ENCODE results near the gene GNPTG.

Gene GNPTG

DNA sequence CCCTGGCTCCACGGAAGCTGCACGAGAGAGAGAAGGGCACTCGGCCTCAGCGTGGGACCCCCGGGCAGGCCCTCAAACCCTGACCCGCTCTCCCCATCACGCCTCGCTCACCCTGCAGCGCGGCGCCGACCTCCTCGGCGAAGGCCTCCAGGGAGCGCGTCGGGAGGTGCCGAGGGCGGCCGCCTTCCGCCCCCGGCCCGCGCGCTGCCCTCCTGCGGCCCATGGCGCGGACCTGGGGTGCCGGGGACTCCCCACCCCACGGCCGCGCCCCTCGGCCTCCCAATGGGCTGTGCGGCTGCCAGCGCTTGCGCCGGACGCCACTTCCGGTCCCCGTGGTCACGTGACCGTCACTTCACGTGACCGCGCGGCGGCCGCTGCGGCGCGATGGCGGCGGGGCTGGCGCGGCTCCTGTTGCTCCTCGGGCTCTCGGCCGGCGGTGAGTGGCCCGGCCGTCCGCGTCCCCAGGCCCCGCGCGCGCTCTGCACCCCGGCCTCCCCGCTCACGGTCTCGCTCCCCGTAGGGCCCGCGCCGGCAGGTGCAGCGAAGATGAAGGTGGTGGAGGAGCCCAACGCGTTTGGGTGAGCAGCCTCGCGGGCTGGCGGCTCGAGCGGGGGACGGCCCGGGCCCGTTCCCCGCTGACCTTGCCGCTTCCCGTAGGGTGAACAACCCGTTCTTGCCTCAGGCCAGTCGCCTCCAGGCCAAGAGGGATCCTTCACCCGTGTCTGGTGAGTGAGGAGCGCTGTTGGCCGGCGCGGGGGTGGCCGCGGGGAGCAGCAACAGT is at the start of gene GNPTG, which contains the start of gene TSR3:
GNPTG (plus strand) TSS at position 350 of the 781 bp plus-strand sequence; CDS start at position 385, 35 bp downstream.
TSR3 (minus strand) TSS at position 297 of the 781 bp plus-strand sequence; CDS start at position 223, 74 bp downstream.
- H3K27me3 ChIP-seq (ENCODE audit: control insufficient read depth in 1 of 2, insufficient read depth in 2 of 2, low read length in 2 of 2), result no peaks in the 10 kb centered on the region
- no peaks in the 10 kb centered on the region for H3K9me3 ChIP-seq (ENCODE audit: control insufficient read depth in 2 of 2, low read length in 2 of 2)
- peaks cover 34% of the 10 kb centered on the region for H3K4me1 ChIP-seq (ENCODE audit: control insufficient read depth, insufficient read depth, low read length)
- H3K36me3 ChIP-seq (ENCODE audit: control insufficient read depth in 2 of 2, insufficient read depth in 2 of 2, low read length in 2 of 2), result peaks cover 3 to 10% of the 10 kb centered on the region in 2 donors
- H3K4me3 ChIP-seq (ENCODE audit: low read length in 2 of 2), result peak within 1 kb of the TSS; percentile 91 to 94
- peak within 1 kb of the TSS; percentile 76 to 82 for H3K9ac ChIP-seq (ENCODE audit: low read length in 2 of 2)
- no peak within 1 kb of the TSS for H3K27ac ChIP-seq (ENCODE audit: low read length)

- Histone ChIP-seq H3K27me3 (ENCODE audit: control insufficient read depth in 1 of 2, insufficient read depth in 2 of 2, low read length in 2 of 2) (peaks cover 11 to 17% of the 10 kb centered on the region in 2 donors), H3K4me3 (ENCODE audit: low read length in 2 of 2) (no peak overlapping the region), H3K4me1 (ENCODE audit: control insufficient read depth, insufficient read depth, low read length) (peaks cover 9% of the 10 kb centered on the region), H3K9ac (ENCODE audit: low read length in 2 of 2) (no peak overlapping the region), H3K27ac (ENCODE audit: low read length) (no peak overlapping the region), H3K36me3 (ENCODE audit: control insufficient read depth in 2 of 2, insufficient read depth in 2 of 2, low read length in 2 of 2) (no peaks in the 10 kb centered on the region), H3K9me3 (ENCODE audit: control insufficient read depth in 2 of 2, low read length in 2 of 2) (no peaks in the 10 kb centered on the region)
Observed at GRCh38 chr16:1305823-1306222, 45.9 kb upstream of the GNPTG start.

DNA sequence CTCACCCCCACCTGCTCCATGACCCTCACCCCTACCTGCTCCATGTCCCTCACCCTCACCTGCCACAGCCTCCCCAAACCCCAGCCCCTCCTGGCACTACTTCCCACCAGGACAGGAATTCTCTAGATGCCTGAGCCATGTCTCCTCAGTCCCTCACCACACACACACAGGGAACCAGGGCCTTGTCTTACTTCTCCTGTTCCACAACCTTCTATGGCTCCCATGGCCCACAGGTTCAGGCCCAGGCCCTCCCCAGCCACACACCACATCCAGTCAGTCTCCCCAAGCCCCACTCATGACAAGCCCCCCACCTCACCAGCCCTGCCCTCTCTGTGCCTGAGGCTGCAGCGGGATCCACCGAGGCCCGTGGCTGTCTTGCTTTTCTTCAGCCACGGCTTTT is 45.4 kb upstream of the GNPTG start:
- Histone ChIP-seq H3K9me3 (ENCODE audit: control insufficient read depth in 2 of 2, low read length in 2 of 2) (no peaks in the 10 kb centered on the region), H3K27ac (ENCODE audit: low read length) (no peak overlapping the region), H3K9ac (ENCODE audit: low read length in 2 of 2) (no peak overlapping the region), H3K36me3 (ENCODE audit: control insufficient read depth in 2 of 2, insufficient read depth in 2 of 2, low read length in 2 of 2) (no peaks in the 10 kb centered on the region), H3K4me3 (ENCODE audit: low read length in 2 of 2) (no peak overlapping the region), H3K4me1 (ENCODE audit: control insufficient read depth, insufficient read depth, low read length) (peaks cover 9% of the 10 kb centered on the region), H3K27me3 (ENCODE audit: control insufficient read depth in 1 of 2, insufficient read depth in 2 of 2, low read length in 2 of 2) (peaks cover 8 to 12% of the 10 kb centered on the region in 2 donors)

GRCh38 chr16:1308036-1308976 is 43.4 kb upstream of the GNPTG start:
- H3K27me3 ChIP-seq (ENCODE audit: control insufficient read depth in 1 of 2, insufficient read depth in 2 of 2, low read length in 2 of 2), result peaks cover 3 to 7% of the 10 kb centered on the region in 2 donors
- peak overlapping the region; percentile 47 to 51 for H3K9ac ChIP-seq (ENCODE audit: low read length in 2 of 2)
- no peaks in the 10 kb centered on the region for H3K9me3 ChIP-seq (ENCODE audit: control insufficient read depth in 2 of 2, low read length in 2 of 2)
- H3K36me3 ChIP-seq (ENCODE audit: control insufficient read depth in 2 of 2, insufficient read depth in 2 of 2, low read length in 2 of 2), result peaks cover 0 to 4% of the 10 kb centered on the region in 2 donors
- H3K27ac ChIP-seq (ENCODE audit: low read length), result peak overlapping the region; percentile 92
- peaks cover 29% of the 10 kb centered on the region for H3K4me1 ChIP-seq (ENCODE audit: control insufficient read depth, insufficient read depth, low read length)
- peak overlapping the region; percentile 62 to 77 for H3K4me3 ChIP-seq (ENCODE audit: low read length in 2 of 2)

GRCh38 chr16:1308977-1309885 is 42.5 kb upstream of the GNPTG start, which contains the start of gene UBE2I:
Gene UBE2I, plus strand, starts transcription at chr16:1309636. Its CDS starts 4,395 bp downstream, at chr16:1314031.
- peaks cover 4 to 7% of the 10 kb centered on the region in 2 donors for H3K36me3 ChIP-seq (ENCODE audit: control insufficient read depth in 2 of 2, insufficient read depth in 2 of 2, low read length in 2 of 2)
- H3K9me3 ChIP-seq (ENCODE audit: control insufficient read depth in 2 of 2, low read length in 2 of 2), result no peaks in the 10 kb centered on the region
- peaks cover under 1% of the 10 kb centered on the region in 2 donors for H3K27me3 ChIP-seq (ENCODE audit: control insufficient read depth in 1 of 2, insufficient read depth in 2 of 2, low read length in 2 of 2)
- H3K27ac ChIP-seq (ENCODE audit: low read length), result peak within 1 kb of the TSS; percentile 92
- H3K4me1 ChIP-seq (ENCODE audit: control insufficient read depth, insufficient read depth, low read length), result peaks cover 35% of the 10 kb centered on the region
- H3K4me3 ChIP-seq (ENCODE audit: low read length in 2 of 2), result peak within 1 kb of the TSS; percentile 78 to 88
- H3K9ac ChIP-seq (ENCODE audit: low read length in 2 of 2), result peak within 1 kb of the TSS; percentile 84 to 99

- H3K27ac ChIP-seq (ENCODE audit: low read length), result no peak overlapping the region
- H3K4me3 ChIP-seq (ENCODE audit: low read length in 2 of 2), result peak overlapping the region; percentile 78 to 88
- peak overlapping the region; percentile 74 to 77 for H3K9ac ChIP-seq (ENCODE audit: low read length in 2 of 2)
- H3K4me1 ChIP-seq (ENCODE audit: control insufficient read depth, insufficient read depth, low read length), result peaks cover 35% of the 10 kb centered on the region
- no peaks in the 10 kb centered on the region for H3K27me3 ChIP-seq (ENCODE audit: control insufficient read depth in 1 of 2, insufficient read depth in 2 of 2, low read length in 2 of 2)
- peaks cover 6 to 14% of the 10 kb centered on the region in 2 donors for H3K36me3 ChIP-seq (ENCODE audit: control insufficient read depth in 2 of 2, insufficient read depth in 2 of 2, low read length in 2 of 2)
- H3K9me3 ChIP-seq (ENCODE audit: control insufficient read depth in 2 of 2, low read length in 2 of 2), result no peaks in the 10 kb centered on the region
Observed at GRCh38 chr16:1309888-1310831, 41.6 kb upstream of the GNPTG start.

DNA sequence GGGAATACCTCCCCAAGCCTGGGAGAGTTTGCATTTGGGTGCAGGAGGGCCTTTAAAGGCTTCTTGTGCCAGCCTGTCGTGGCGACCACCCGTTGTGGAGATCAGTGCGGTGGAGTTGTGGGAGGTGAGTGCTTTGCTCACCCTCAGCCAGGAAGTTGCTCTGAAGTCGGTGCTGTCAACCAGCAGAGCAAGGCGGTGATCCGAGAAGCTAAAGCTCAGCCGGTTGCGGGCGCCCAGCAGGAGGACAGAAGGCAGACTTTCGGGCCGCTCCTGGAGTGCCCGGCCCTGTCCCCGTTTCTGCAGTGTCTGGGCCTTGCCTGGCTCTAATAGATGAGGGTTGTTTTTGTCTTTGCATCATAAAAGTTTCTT is 40.9 kb upstream of the GNPTG start:
- Histone ChIP-seq H3K9ac (ENCODE audit: low read length in 2 of 2) (peak overlapping the region; percentile 74 to 77), H3K36me3 (ENCODE audit: control insufficient read depth in 2 of 2, insufficient read depth in 2 of 2, low read length in 2 of 2) (peaks cover 12 to 18% of the 10 kb centered on the region in 2 donors), H3K4me1 (ENCODE audit: control insufficient read depth, insufficient read depth, low read length) (peaks cover 35% of the 10 kb centered on the region), H3K27ac (ENCODE audit: low read length) (no peak overlapping the region), H3K4me3 (ENCODE audit: low read length in 2 of 2) (peak overlapping the region; percentile 78 to 88), H3K27me3 (ENCODE audit: control insufficient read depth in 1 of 2, insufficient read depth in 2 of 2, low read length in 2 of 2) (no peaks in the 10 kb centered on the region), H3K9me3 (ENCODE audit: control insufficient read depth in 2 of 2, low read length in 2 of 2) (no peaks in the 10 kb centered on the region)

DNA sequence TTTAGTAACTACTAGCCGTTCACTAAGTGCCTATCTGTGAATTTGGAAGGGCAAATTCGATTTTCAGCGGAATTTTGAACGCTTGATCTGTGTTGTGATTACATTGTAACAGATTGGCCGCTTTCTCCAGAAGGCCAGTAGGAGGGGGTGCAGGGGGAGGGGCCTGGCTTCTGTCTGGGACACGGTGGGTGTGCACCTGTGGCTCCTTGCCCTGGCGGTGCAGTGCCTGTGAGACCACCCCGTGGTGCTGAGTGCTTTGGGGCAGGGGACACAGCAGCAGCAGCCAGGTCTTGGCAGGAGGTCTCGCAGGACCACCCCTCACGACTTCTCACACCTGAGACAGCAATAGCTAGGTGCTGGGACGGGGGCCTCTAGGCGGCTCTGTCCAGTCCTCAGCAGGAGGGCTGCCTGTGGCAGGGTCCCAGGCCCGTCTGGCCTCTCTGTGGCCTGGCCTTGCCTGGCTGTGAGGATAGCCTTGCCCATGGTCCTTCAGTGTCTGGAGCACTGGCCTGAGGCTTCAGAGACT is 40.5 kb upstream of the GNPTG start:
- peaks cover 35% of the 10 kb centered on the region for H3K4me1 ChIP-seq (ENCODE audit: control insufficient read depth, insufficient read depth, low read length)

More for the DNA sequence above, 40.5 kb upstream of the GNPTG start:
- Histone ChIP-seq H3K4me3 (ENCODE audit: low read length in 2 of 2) (peak overlapping the region; percentile 78 to 88), H3K9ac (ENCODE audit: low read length in 2 of 2) (peak overlapping the region; percentile 74 to 77), H3K27me3 (ENCODE audit: control insufficient read depth in 1 of 2, insufficient read depth in 2 of 2, low read length in 2 of 2) (no peaks in the 10 kb centered on the region), H3K27ac (ENCODE audit: low read length) (no peak overlapping the region), H3K9me3 (ENCODE audit: control insufficient read depth in 2 of 2, low read length in 2 of 2) (no peaks in the 10 kb centered on the region), H3K36me3 (ENCODE audit: control insufficient read depth in 2 of 2, insufficient read depth in 2 of 2, low read length in 2 of 2) (peaks cover 16 to 23% of the 10 kb centered on the region in 2 donors)
